Gastrocnemius medialis (tissue), 4 donors: Measurements from ENCODE around the gene ARG2. TPM values are rescaled to one million over a fixed set of nuclear protein-coding genes. Genes with fewer than 3 reads are reported as not detected.
A peak's percentile ranks its signal among the peaks of the same experiment; 100 is the strongest.
"Not testable (repeated sequence)": the region's sequence is repeated elsewhere in the genome, so short reads cannot be mapped to it uniquely, and the experiment has no call there.

Experiments used
- ATAC-seq, 2 donors: fragments of 150-250 bp; one replicate each; pipeline ENCODE4 v1.9.1; 2016
- DNase-seq, 2 donors: peaks; one replicate each; pipeline ENCODE4 v3.0.0-alpha.2; 2019
- H3K27ac ChIP-seq, 4 donors: fragments of 200-600 bp; sonication (generic); 1 replicate in 1 of 4; 2 replicates in 3 of 4; pipeline ENCODE4 v1.5.1; 2016 to 2018; ENCODE audit warnings: mild to moderate bottlenecking in 2 of 4, moderate library complexity in 1 of 4
- H3K27me3 ChIP-seq, 3 donors: fragments of 200-600 bp; sonication (generic) in 2 of 3; 1 replicate in 1 of 3; 2 replicates in 2 of 3; pipeline versions ENCODE4 v1.5.1 to v1.6.0; 2016 to 2019; ENCODE audit warnings: mild to moderate bottlenecking in 1 of 3, moderate library complexity in 1 of 3
- H3K36me3 ChIP-seq, 2 donors: fragments of 200-600 bp; sonication (generic) in 1 of 2; one replicate each; pipeline ENCODE4 v1.5.1; 2017 to 2018
- H3K4me1 ChIP-seq, 2 donors: fragments of 200-600 bp; sonication (generic) in 1 of 2; one replicate each; pipeline ENCODE4 v1.5.1; 2016 to 2017; ENCODE audit warnings: mild to moderate bottlenecking in 2 of 2
- H3K4me3 ChIP-seq, 4 donors: fragments of 200-600 bp; sonication (generic) in 3 of 4; 1 replicate in 1 of 4; 2 replicates in 3 of 4; pipeline ENCODE4 v1.5.1; 2016 to 2019; ENCODE audit warnings: mild to moderate bottlenecking in 2 of 4
- H3K9me3 ChIP-seq, 3 donors: fragments of 200-600 bp; sonication (generic) in 2 of 3; 1 replicate in 1 of 3; 2 replicates in 2 of 3; pipeline ENCODE4 v1.5.1; 2016 to 2019
- POLR2A ChIP-seq, 2 donors: fragments of 450-650 bp; IDR thresholded peaks; one replicate each; pipeline ENCODE4 v1.6.1; 2017; ENCODE audit warnings: antibody characterized with exemption in 2 of 2, mild to moderate bottlenecking in 2 of 2, moderate library complexity in 2 of 2
- in situ Hi-C, 4 donors: fragments of 200-750 bp; cut with MboI; loops; one replicate each; pipeline versions ENCODE4 v1.15.0 to v1.8.0; 2017; ENCODE audit warnings: low sequenced_read_pairs in 4 of 4
- intact Hi-C: fragments of 100-400 bp; cut with DNase I; formaldehyde crosslinking; loops from one replicate; pipeline ENCODE4 v1.15.1; 2023; ENCODE audit warnings: low total_unique reads
- total RNA-seq, 4 donors: library from RNA; depleted of rRNA; stranded (reverse); fragments of >200 nt; gene quantifications; one replicate each; pipeline versions ENCODE4 v1.1.0 to v1.2.3, GENCODE V29; 2016
- TF ChIP-seq, protein P1 (sequence below), 5 experiments: fragments of 450-650 bp in 3 of 5; fragments of 200-600 bp in 2 of 5; sonication (generic) in 2 of 5; IDR thresholded peaks in 4 of 5; conservative IDR thresholded peaks in 1 of 5; 1 replicate in 4 of 5; 2 replicates in 1 of 5; pipeline ENCODE4 v1.5.1; 2016 to 2019; ENCODE audit warnings: antibody characterized with exemption in 5 of 5, mild to moderate bottlenecking in 3 of 5, moderate library complexity in 3 of 5

ARG2 gene
- total RNA-seq, 4 donors from 2014 or later, result 4.0 to 662 (median 152) TPM

DNA sequence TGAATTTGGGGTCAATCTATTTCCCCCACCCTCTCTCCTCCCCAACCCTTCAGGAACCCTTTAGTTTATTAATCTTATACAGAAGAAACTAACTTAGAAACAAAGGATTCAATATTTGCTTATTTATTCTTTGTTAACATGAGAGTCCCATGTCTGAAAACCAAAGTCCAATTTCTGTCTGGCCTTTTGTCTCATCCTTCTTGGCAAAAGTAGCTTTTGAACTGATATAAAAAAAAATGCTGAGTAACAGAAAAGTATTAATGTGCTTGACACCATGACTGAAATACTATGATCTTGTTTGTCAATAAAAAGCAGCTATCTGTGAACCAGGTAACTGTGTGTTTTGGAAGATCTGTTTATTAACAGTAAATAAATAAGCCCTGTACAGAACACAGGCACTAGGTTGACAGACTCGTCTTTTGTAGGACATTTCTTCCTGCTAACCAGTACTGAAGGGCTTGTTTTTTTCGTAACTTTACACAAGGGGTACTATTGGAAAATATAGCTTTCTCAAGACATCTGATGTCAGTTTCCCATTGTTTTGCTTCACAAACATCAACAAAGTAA is 30.4 kb upstream of the ARG2 start:
- DNase-seq (no peak), ATAC-seq (no peak)
- Histone ChIP-seq H3K27ac (no peak overlapping the region), H3K27me3 (no peaks in the 10 kb centered on the region), H3K36me3 (peaks cover 0 to 60% of the 10 kb centered on the region in 2 donors), H3K4me1 (no peaks in the 10 kb centered on the region), H3K9me3 (no peaks in the 10 kb centered on the region), H3K4me3 (no peak overlapping the region)
- in situ Hi-C loops, result loop anchor here in 2 of 4 donors (10.0 kb wide), 1 partner anchor 116 kb away; the partner anchor contains the start of gene RDH12 (in 2 of the 2)
- TF ChIP-seq POLR2A (IDR thresholded peaks at IDR 0.05), result no peak
- TF ChIP-seq, protein P1, sequence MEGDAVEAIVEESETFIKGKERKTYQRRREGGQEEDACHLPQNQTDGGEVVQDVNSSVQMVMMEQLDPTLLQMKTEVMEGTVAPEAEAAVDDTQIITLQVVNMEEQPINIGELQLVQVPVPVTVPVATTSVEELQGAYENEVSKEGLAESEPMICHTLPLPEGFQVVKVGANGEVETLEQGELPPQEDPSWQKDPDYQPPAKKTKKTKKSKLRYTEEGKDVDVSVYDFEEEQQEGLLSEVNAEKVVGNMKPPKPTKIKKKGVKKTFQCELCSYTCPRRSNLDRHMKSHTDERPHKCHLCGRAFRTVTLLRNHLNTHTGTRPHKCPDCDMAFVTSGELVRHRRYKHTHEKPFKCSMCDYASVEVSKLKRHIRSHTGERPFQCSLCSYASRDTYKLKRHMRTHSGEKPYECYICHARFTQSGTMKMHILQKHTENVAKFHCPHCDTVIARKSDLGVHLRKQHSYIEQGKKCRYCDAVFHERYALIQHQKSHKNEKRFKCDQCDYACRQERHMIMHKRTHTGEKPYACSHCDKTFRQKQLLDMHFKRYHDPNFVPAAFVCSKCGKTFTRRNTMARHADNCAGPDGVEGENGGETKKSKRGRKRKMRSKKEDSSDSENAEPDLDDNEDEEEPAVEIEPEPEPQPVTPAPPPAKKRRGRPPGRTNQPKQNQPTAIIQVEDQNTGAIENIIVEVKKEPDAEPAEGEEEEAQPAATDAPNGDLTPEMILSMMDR (IDR thresholded peaks at IDR 0.05 in 4 of 5, conservative IDR thresholded peaks at IDR 0.05 in 1 of 5), result no peak
- intact Hi-C loops, result no loop called here

DNA sequence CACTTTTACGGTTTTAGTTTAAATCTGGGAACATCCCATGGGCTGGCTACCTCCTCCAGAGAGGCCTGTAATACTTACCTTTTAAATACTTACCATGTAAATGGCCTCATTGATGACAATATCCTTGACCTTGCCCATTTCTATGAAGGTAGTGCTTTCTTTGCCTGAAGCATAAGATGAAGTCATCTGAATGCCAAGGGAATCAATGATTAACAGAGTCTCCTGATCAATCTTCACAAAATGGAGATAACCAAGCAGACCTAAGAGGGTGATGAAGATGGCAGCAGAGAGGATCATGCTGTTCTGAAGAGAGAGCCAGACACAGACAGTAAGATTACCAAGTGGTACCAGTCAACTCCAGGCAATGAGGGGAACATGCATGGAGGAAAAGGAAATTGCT is 26.1 kb upstream of the ARG2 start:
- H3K4me1 ChIP-seq, ATAC-seq, H3K9me3 ChIP-seq, H3K27ac ChIP-seq, DNase-seq, H3K4me3 ChIP-seq, in situ Hi-C loops, intact Hi-C loops, H3K27me3 ChIP-seq: not testable (repeated sequence)
- peaks cover 0 to 51% of the 10 kb centered on the region in 2 donors for H3K36me3 ChIP-seq

DNA sequence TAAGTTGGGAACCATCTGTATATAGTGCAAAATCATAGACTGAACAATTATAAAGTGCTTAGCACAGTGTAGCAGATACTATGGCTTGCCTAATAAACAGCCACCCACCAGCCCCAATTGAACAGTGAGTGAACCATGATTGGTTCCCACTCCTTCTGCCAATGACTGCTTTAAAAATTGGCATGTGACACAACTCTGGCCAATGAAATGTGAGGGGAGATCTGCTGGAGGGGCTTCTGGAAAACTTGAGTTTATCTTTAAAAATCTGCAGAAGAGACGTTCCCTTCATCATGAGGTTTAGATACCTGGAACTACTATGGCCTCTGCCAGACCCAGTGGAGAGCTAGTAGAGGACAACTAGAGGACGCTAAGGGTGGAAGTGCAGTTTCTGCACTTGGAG is 24.3 kb upstream of the ARG2 start:
- no peaks in the 10 kb centered on the region for H3K9me3 ChIP-seq
- no peak overlapping the region for H3K27ac ChIP-seq
- no peak for TF ChIP-seq POLR2A (IDR thresholded peaks at IDR 0.05)
- TF ChIP-seq, protein P1 (IDR thresholded peaks at IDR 0.05 in 4 of 5, conservative IDR thresholded peaks at IDR 0.05 in 1 of 5), result no peak
- H3K4me1 ChIP-seq, result peaks cover 5 to 10% of the 10 kb centered on the region in 2 donors
- H3K27me3 ChIP-seq, result no peaks in the 10 kb centered on the region
- H3K4me3 ChIP-seq, result no peak overlapping the region
- H3K36me3 ChIP-seq, result peaks cover 0 to 34% of the 10 kb centered on the region in 2 donors
- in situ Hi-C loops, result no loop called here
- DNase-seq (no peak), ATAC-seq (no peak)
- intact Hi-C loops, result no loop called here

DNA sequence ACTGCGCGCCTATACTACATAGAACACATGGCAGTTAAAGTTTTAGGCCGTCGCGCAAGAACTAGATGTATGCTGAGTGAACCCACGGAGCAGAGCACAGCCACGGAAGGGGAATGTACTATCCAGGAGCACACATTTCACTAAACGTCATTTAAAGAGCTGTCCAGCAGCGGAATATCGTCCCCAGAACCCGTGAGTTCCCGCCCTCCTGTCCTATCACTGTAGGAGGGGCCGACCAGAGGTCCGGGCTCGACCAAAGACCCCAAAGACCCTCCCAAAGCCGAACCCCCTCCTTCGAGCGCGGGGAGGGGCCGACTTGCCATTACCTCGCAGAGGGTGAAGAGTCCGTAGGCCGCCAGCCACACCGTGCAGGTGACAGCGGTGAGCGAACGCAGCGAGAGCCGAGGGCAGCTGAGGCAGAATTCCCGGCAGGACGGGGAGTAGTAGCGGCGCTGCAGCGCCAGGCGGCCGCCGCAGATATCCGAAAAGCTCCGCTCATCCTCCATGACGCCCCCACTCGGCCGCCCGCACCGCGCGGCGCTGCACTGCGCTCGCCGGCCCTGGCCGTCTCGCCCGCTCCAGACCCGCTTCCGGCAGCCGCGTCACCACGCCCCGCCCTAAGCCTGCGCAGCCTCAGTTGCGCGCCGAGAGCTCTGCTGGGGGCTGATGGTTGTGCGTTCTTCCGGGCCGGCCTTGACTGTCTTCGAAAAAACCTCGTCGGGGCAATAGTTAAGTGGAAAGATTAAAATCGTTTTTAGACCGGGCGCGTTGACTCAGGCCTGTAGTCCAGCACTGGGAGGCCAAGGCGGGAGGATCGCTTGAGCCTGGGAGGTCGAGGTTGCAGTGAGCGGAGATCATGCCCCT is 19.8 kb upstream of the ARG2 start, which contains the start of gene PIGH:
TSS of gene PIGH (minus strand) at position 571 of the 864 bp plus-strand sequence. CDS start at position 506, 65 bp downstream.
- H3K36me3 ChIP-seq, result no peaks in the 10 kb centered on the region
- H3K4me3 ChIP-seq, result peak within 1 kb of the TSS; percentile 92 to 98 (median 95)
- no peaks in the 10 kb centered on the region for H3K27me3 ChIP-seq
- no peaks in the 10 kb centered on the region for H3K9me3 ChIP-seq
- H3K27ac ChIP-seq, result peak within 1 kb of the TSS; percentile 89 to 95 (median 92)
- peak; percentile 75 to 85 for DNase-seq
- TF ChIP-seq, protein P1 (IDR thresholded peaks at IDR 0.05 in 4 of 5, conservative IDR thresholded peaks at IDR 0.05 in 1 of 5), result peak; percentile 58 to 70 (median 67)
- TF ChIP-seq POLR2A (IDR thresholded peaks at IDR 0.05), result peak; percentile 85 to 86
- H3K4me1 ChIP-seq, result peaks cover 5 to 13% of the 10 kb centered on the region in 2 donors
- peak; percentile 92 to 93 for ATAC-seq
- in situ Hi-C loops, result no loop called here
- intact Hi-C loops, result loop anchor here (1.0 kb wide), 1 partner anchor 74 kb away; the partner anchor contains the start of gene VTI1B

DNA sequence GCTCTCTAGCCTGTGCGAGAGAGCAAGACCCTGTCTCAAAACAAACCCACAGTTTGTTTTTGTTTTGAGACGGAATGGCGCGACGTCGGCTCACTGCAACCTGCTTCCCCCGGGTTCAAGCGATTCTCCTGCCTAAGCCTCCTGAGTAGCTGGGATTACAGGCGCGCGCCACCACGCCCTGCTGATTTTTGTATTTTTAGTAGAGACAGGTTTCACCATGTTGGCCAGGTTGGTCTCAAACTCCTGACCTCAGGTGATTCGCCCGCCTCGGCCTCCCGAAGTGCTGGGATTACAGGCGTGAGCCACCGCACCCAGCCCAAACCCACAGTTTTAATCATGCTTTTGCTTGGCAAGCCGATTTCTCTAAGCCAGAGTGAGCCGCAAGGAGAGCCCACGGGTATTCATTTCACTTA is 19.2 kb upstream of the ARG2 start:
- Histone ChIP-seq H3K4me3 (peak overlapping the region; percentile 92 to 98 (median 95)), H3K4me1 (peaks cover 5 to 13% of the 10 kb centered on the region in 2 donors), H3K27ac (peak overlapping the region; percentile 89 to 95 (median 92))
- H3K9me3 ChIP-seq, H3K27me3 ChIP-seq, H3K36me3 ChIP-seq, ATAC-seq, DNase-seq, in situ Hi-C loops: not testable (repeated sequence)
- intact Hi-C loops, result loop anchor here (1.0 kb wide), 1 partner anchor 74 kb away; the partner anchor contains the start of gene VTI1B
